K562 (cell line): Measurements from ENCODE around the gene LMO3. TPM values are rescaled to one million over a fixed set of nuclear protein-coding genes. Genes with fewer than 3 reads are reported as not detected.

Source experiments
- ATAC-seq: fragments of 200-7000 bp; cut with Tn5 transposase; 3 replicates; pipeline ENCODE4 v1.9.1; 2020; ENCODE audit warnings: moderate library complexity
- BruUV-seq: library from RNA; stranded (reverse); fragments of 400-500 nt; replicated peaks from 2 replicates; lab custom pipeline; 2021; lab: Mats Ljungman, UMichigan
- CTCF ChIA-PET: fragments of 300-600 bp; formaldehyde crosslinking; extraction: SDS; loops from one replicate; lab custom pipeline; 2021; ENCODE audit warnings: low intra/inter-chr PET ratio; lab: Yijun Ruan, JAX
- POLR2A ChIA-PET: fragments of 300-600, 350-650 bp; sonication (Branson Sonifier 250); formaldehyde crosslinking; extraction: SDS; loops from one replicate; lab custom pipeline; 2021; ENCODE audit warnings: antibody characterized with exemption, inconsistent platforms; lab: Yijun Ruan, JAX
- DNase-seq, 4 experiments: peaks; one replicate each; pipeline versions ENCODE4 v3.0.0 to v3.0.0-alpha.2; 2011 to 2018; ENCODE audit warnings: low spot score in 3 of 4, mixed read lengths in 3 of 4; ENCODE audit errors: extremely low read depth in 1 of 4
- FAIRE-seq: peaks from 2 replicates; lab custom pipeline; 2011; peaks lifted over from hg19 to GRCh38; lab: Jason Lieb, UNC
- H2AFZ ChIP-seq: 2 replicates; pipeline ENCODE4 v1.6.0; 2011; ENCODE audit warnings: low read depth, low read length, control low read depth, inconsistent platforms
- H3K27ac ChIP-seq: fragments of 200-600 bp; 3 replicates; pipeline ENCODE4 v1.8.0; 2011; ENCODE audit warnings: low read depth, mild to moderate bottlenecking, control low read depth, inconsistent platforms, low read length, moderate library complexity, mixed read lengths; ENCODE audit errors: extremely low read depth
- H3K27me3 ChIP-seq, 2 experiments: fragments of 300-600 bp in 1 of 2; 2 replicates in 1 of 2; 3 replicates in 1 of 2; pipeline versions ENCODE4 v1.6.0 to v1.8.0; 2011; ENCODE audit warnings: inconsistent platforms in 2 of 2, low read length in 2 of 2, mild to moderate bottlenecking in 1 of 2, mixed read lengths in 1 of 2, moderate library complexity in 1 of 2; ENCODE audit not compliant: control insufficient read depth in 2 of 2, insufficient read depth in 2 of 2
- H3K36me3 ChIP-seq: fragments of 300-600 bp; 3 replicates; pipeline ENCODE4 v1.8.0; 2011; ENCODE audit warnings: mild to moderate bottlenecking, low read length, inconsistent platforms; ENCODE audit not compliant: control insufficient read depth, insufficient read depth
- H3K4me1 ChIP-seq, 2 experiments: fragments of 200-600 bp in 1 of 2; replicated peaks in 1 of 2; 2 replicates in 1 of 2; 3 replicates in 1 of 2; pipeline versions ENCODE4 v1.5.1 to v1.8.0; 2011; ENCODE audit warnings: inconsistent platforms in 2 of 2, low read length in 2 of 2, mild to moderate bottlenecking in 1 of 2, mixed read lengths in 1 of 2, moderate library complexity in 1 of 2; ENCODE audit not compliant: control insufficient read depth in 2 of 2, insufficient read depth in 2 of 2
- H3K4me2 ChIP-seq: 2 replicates; pipeline ENCODE4 v1.6.1; 2011; ENCODE audit warnings: low read length, control low read depth, inconsistent platforms, mixed read lengths; ENCODE audit not compliant: insufficient read depth
- H3K4me3 ChIP-seq: fragments of 200-600 bp; sonication (generic), shearing (Covaris generic); 2 replicates; pipeline ENCODE4 v1.5.1; 2016; ENCODE audit warnings: control low read depth, inconsistent platforms
- H3K79me2 ChIP-seq: fragments of 200-600 bp; 3 replicates; pipeline ENCODE4 v1.8.0; 2011; ENCODE audit warnings: low read length, inconsistent platforms; ENCODE audit not compliant: control insufficient read depth, insufficient read depth
- H3K9ac ChIP-seq, 2 experiments: 2 replicates each; pipeline versions ENCODE4 v1.6.0 to v1.6.1; 2011; ENCODE audit warnings: low read depth in 2 of 2, low read length in 2 of 2, control low read depth in 1 of 2, inconsistent platforms in 1 of 2, mild to moderate bottlenecking in 1 of 2, mixed read lengths in 1 of 2; ENCODE audit not compliant: insufficient read depth in 1 of 2
- H3K9me1 ChIP-seq: one replicate; pipeline ENCODE4 v1.6.0; 2011; ENCODE audit warnings: inconsistent platforms, mild to moderate bottlenecking, low read length, moderate library complexity; ENCODE audit not compliant: control insufficient read depth, insufficient read depth
- H3K9me3 ChIP-seq: replicated peaks from 2 replicates; pipeline ENCODE4 v1.5.1; 2011; ENCODE audit warnings: low read depth, low read length, inconsistent platforms; ENCODE audit not compliant: control insufficient read depth, insufficient read depth
- H4K20me1 ChIP-seq: replicated peaks from 2 replicates; pipeline ENCODE4 v1.6.1; 2011; ENCODE audit warnings: low read length, inconsistent platforms, mixed read lengths; ENCODE audit not compliant: control insufficient read depth, insufficient read depth
- ATF2 ChIP-seq: sonication (generic); formaldehyde crosslinking; IDR thresholded peaks from 2 replicates; pipeline ENCODE4 v1.8.1; 2022; ENCODE audit warnings: missing genetic modification reagents
- BRCA1 ChIP-seq, 2 experiments: fragments of 450-650 bp in 1 of 2; sonication (generic) in 1 of 2; formaldehyde crosslinking in 1 of 2; IDR thresholded peaks; 2 replicates each; pipeline versions ENCODE4 v1.5.0 to v1.6.1; 2017 to 2020; ENCODE audit warnings: mild to moderate bottlenecking in 1 of 2, missing genetic modification reagents in 1 of 2
- CEBPB ChIP-seq: fragments of 450-650 bp; IDR thresholded peaks from 2 replicates; pipeline ENCODE4 v1.6.1; 2016; ENCODE audit warnings: missing genetic modification characterization, missing compliant biosample characterization
- GABPB1 ChIP-seq: sonication (generic); formaldehyde crosslinking; IDR thresholded peaks from 2 replicates; pipeline ENCODE4 v1.8.0; 2022; ENCODE audit warnings: mild to moderate bottlenecking, missing genetic modification reagents
- MCM3 ChIP-seq: fragments of 450-650 bp; IDR thresholded peaks from 2 replicates; pipeline ENCODE4 v1.6.1; 2016
- MTA1 ChIP-seq: fragments of 450-650 bp; IDR thresholded peaks from 2 replicates; pipeline ENCODE4 v1.6.1; 2017; ENCODE audit warnings: borderline replicate concordance
- NFRKB ChIP-seq: fragments of 450-650 bp; IDR thresholded peaks from 2 replicates; pipeline ENCODE4 v1.6.1; 2016; ENCODE audit warnings: low read depth
- PREB ChIP-seq: sonication (generic); formaldehyde crosslinking; IDR thresholded peaks from 2 replicates; pipeline ENCODE4 v1.8.1; 2023; ENCODE audit warnings: mild to moderate bottlenecking, missing genetic modification reagents
- PTTG1 ChIP-seq: fragments of 450-650 bp; IDR thresholded peaks from 2 replicates; pipeline ENCODE4 v1.6.1; 2016; ENCODE audit warnings: low read depth, mild to moderate bottlenecking, missing genetic modification characterization, missing compliant biosample characterization
- RBM22 ChIP-seq: fragments of 200-400 bp; formaldehyde crosslinking; IDR thresholded peaks from 2 replicates; pipeline ENCODE4 v1.6.1; 2018; ENCODE audit warnings: low read length, low read depth; ENCODE audit not compliant: poor library complexity, severe bottlenecking
- RNF2 ChIP-seq: sonication (generic); IDR thresholded peaks from 2 replicates; pipeline ENCODE4 v1.6.1; 2016
- SNIP1 ChIP-seq: fragments of 450-650 bp; IDR thresholded peaks from 2 replicates; pipeline ENCODE4 v1.7.1; 2017; ENCODE audit warnings: low read depth, mild to moderate bottlenecking
- TAF7 ChIP-seq: fragments of 450-650 bp; IDR thresholded peaks from 2 replicates; pipeline ENCODE4 v1.6.1; 2016; ENCODE audit warnings: missing genetic modification characterization, missing compliant biosample characterization
- ZBTB33 ChIP-seq: sonication (generic); formaldehyde crosslinking; IDR thresholded peaks from 2 replicates; pipeline ENCODE4 v1.8.1; 2023; ENCODE audit warnings: mild to moderate bottlenecking, missing genetic modification reagents
- ZHX1 ChIP-seq: fragments of 150-350 bp; conservative IDR thresholded peaks from 2 replicates; pipeline ENCODE4 v1.6.1; 2014; ENCODE audit warnings: low read length
- ZNF583 ChIP-seq: fragments of 250-450 bp; sonication (Bioruptor Pico); IDR thresholded peaks from 2 replicates; pipeline ENCODE4 v1.4.0; 2020
- WGBS: fragments of 100-300 bp; shearing (Covaris generic); methylation state at CpG from one replicate; pipeline ENCODE4 v1.1.6; 2016; ENCODE audit warnings: low coverage, mixed read lengths; ENCODE audit not compliant: insufficient coverage; ENCODE audit errors: missing lambda C conversion rate; 5-methylcytosine and 5-hydroxymethylcytosine counted together
- in situ Hi-C: fragments of 300-500 bp; cut with MboI; formaldehyde crosslinking; loops from 4 replicates; pipeline ENCODE4 v1.15.0; 2018; ENCODE audit warnings: inconsistent platforms, mixed read lengths
- intact Hi-C: fragments of 100-400 bp; cut with micrococcal nuclease; formaldehyde crosslinking; loops from 2 replicates; pipeline ENCODE4 v1.14.2; 2022
- polyA plus RNA-seq, 8 experiments: library from polyadenylated mRNA; depleted of rRNA in 4 of 8; stranded (reverse) in 5 of 8; unstranded in 3 of 8; fragments of >200 nt; fragmentation: Nextera tagmentation in 2 of 8; fragmentation: Illumina TruSeq in 1 of 8; extraction: Ambion mirVana in 2 of 8; extraction: Trizol in 1 of 8; gene quantifications; 2 replicates each; pipeline versions ENCODE4 v1.2.1 to v1.2.3, GENCODE V29; 2011 to 2014; ENCODE audit warnings: inconsistent platforms in 1 of 8, missing spikeins in 1 of 8
- total RNA-seq, 7 experiments: library from RNA; depleted of rRNA in 6 of 7; stranded (reverse); fragments of >200 nt in 6 of 7; fragmentation: Illumina TruSeq in 2 of 7; extraction: Trizol in 2 of 7; gene quantifications; 2 replicates each; pipeline versions ENCODE4 v1.2.1 to v1.2.3, GENCODE V29; 2011 to 2021; ENCODE audit warnings: low replicate concordance in 1 of 7

LMO3 gene
- total and polyA plus RNA-seq, 9 of the 15 experiments (the other 6 are each of a cell fraction or from before 2014, with no cell fraction given): 0.04 to 0.40 (median 0.05) TPM; not detected in 6

GRCh38 chr12:16593546-16593945 is 12.4 kb downstream of the LMO3 start:
- Histone ChIP-seq H3K9me3 (no peaks in the 10 kb centered on the region), H4K20me1 (no peaks in the 10 kb centered on the region), H3K79me2 (no peaks in the 10 kb centered on the region), H3K4me1 (no peaks in the 10 kb centered on the region), H3K9me1 (no peaks in the 10 kb centered on the region), H3K4me3 (no peak overlapping the region), H2AFZ (no peak overlapping the region), H3K4me2 (no peak overlapping the region), H3K36me3 (no peaks in the 10 kb centered on the region), H3K27ac (no peak overlapping the region), H3K9ac (no peak overlapping the region), H3K27me3 (no peaks in the 10 kb centered on the region)
- intact Hi-C loops: no loop called here
- FAIRE-seq: no peak
- CTCF ChIA-PET: no interaction called here
- POLR2A ChIA-PET: no interaction called here
- ATAC-seq: no peak
- TF ChIP-seq MCM3 (no peak), ZBTB33 (CRISPR knock-in tag) (no peak), RNF2 (no peak), GABPB1 (CRISPR knock-in tag) (no peak), SNIP1 (no peak), ZNF583 (CRISPR knock-in tag) (no peak), ZHX1 (no peak), NFRKB (no peak), TAF7 (tag) (no peak), RBM22 (no peak), CEBPB (tag) (no peak), MTA1 (no peak), PREB (CRISPR knock-in tag) (no peak), ATF2 (CRISPR knock-in tag) (no peak), PTTG1 (tag) (no peak), BRCA1 (IDR thresholded peaks at IDR 0.05) (no peak), BRCA1 (CRISPR knock-in tag; IDR thresholded peaks at IDR 0.05) (no peak)
- no peak for DNase-seq
- no TSS peak for BruUV-seq
- in situ Hi-C loops: no loop called here
- WGBS: 0% methylated on average over 2 of the region's 2 CpGs
